GM15510 (cell line): ENCODE data around the gene RABGEF1.

Experiments used
- POLR2A ChIP-seq: IDR thresholded peaks from 3 replicates; pipeline ENCODE4 v1.6.1; 2011; ENCODE audit warnings: borderline replicate concordance; ENCODE audit not compliant: insufficient read length; ENCODE audit errors: extremely low read depth

Gene RABGEF1

GRCh38 chr7:66757939-66758338 is 17.4 kb downstream of the RABGEF1 start:
- TF ChIP-seq POLR2A = no peak

DNA sequence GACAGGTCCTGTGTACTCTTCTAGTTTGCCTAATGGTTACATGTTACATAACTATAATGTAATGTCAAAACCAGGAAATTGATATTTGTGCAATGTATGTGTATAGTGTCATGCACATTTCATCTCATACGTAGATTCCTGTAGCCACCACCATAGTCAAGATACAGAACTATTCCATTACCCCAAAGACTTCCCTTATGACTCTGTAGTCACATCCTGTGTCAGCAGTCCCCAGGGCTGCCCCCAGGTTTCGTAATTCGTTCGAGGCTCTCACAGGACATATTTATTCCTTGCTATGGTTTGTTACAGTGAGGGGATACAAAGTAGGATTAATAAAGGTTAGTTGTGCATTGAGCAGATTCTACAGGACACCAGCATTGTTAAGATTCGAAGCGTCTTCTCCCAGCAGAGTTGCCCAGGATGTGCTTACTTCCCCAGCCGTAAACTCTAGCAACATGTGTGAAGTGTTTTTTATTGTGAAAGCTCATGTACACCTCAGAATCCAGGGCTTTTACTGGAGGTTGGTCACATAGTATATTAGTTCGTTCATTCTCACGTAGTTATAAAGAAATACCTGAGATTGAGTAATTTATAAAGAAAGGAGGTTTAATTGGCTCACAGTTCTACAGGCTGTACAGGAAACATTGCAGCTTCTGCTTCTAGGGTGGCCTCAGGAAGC is 18.6 kb downstream of the RABGEF1 start:
- no peak for TF ChIP-seq POLR2A

DNA sequence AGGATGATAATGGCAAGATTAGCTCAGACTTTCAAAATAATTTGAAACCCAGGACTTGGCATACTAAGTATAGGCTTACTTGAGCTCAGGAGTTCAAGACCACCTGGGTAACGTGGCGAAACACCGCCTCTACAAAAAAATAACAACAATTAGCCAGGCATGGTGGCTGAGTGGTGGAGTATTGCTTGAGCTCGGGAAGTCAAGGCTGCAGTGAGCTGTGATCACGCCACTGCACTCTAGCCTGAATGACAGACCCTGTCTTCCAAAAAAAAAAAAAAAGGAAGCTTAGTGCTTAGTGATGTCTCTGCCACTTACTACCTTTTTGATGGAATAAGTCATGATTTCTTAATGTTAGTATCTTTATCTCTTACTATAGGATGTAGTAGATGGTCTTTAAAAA is 25.5 kb downstream of the RABGEF1 start:
- TF ChIP-seq POLR2A = no peak

- TF ChIP-seq POLR2A = no peak
These were observed 28.6 kb downstream of the RABGEF1 start for GRCh38 chr7:66768865-66769832.

- TF ChIP-seq POLR2A = no peak
These were observed 29.4 kb downstream of the RABGEF1 start for GRCh38 chr7:66769833-66770512.

- TF ChIP-seq POLR2A = no peak
These were observed 31.3 kb downstream of the RABGEF1 start for GRCh38 chr7:66771795-66772194.

GRCh38 chr7:66776800-66777442 is 36.4 kb downstream of the RABGEF1 start:
- TF ChIP-seq POLR2A = no peak

GRCh38 chr7:66778201-66778600 is 37.7 kb downstream of the RABGEF1 start:
- no peak for TF ChIP-seq POLR2A

DNA sequence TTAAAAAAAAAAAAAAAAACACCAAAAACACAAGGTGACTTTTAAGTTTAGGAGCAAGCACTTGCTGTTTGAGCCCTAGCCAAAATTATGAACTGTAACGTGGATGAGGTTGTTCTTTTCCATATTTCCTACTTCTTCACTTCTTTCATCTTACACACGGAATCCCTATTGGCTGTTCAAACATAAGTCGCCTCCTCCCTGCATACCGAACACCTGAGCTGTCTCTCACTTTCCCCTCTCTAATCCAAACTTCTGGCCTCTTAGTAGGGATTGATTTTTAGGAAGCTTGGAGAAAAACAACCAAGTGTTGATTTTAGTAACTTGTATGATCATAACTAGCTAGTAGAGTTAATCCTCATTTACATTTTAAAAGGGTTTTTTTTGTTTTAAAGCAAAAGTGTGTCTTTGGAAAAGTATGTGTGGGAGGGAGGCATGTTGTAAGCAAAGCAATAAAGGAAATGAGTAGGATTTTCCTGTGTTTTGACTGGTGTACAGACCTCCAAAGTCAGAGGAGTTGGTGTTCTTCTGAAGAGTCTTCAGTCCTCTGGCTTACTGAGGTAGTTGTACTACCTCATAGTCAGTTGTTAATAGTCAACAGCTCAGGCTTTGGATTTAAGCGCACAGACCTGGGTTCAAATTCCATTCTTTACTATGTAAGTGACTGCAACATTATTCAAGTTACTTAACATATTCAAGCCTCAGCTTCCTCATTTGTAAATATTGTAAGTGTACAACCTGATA is 39.3 kb downstream of the RABGEF1 start:
- TF ChIP-seq POLR2A = no peak

- TF ChIP-seq POLR2A = no peak
These were observed 41.0 kb downstream of the RABGEF1 start for GRCh38 chr7:66781408-66782090.

GRCh38 chr7:66790196-66790595 is 49.7 kb downstream of the RABGEF1 start:
- TF ChIP-seq POLR2A = no peak

- TF ChIP-seq POLR2A = no peak
These were observed 50.2 kb downstream of the RABGEF1 start for GRCh38 chr7:66790725-66791124.

DNA sequence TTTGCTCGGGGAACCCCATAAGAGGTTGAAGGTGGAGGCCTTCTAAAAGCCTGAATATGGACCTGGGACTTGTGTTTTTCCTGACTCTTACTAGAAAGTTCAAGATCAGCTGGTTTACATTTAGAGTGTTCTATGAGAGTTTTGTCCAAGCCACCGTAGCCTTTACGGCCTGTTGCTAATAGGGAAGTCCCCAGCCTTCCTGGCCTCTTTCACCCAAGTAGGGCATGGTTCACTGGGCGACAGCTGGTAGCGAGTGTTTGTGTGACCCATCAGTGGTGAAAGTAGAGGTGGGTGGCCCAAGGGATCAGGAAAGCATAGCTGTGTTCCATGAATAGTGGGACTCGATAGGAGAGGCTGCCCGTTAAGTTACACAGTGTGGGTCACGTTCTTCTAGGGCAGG is 60.1 kb downstream of the RABGEF1 start:
- no peak for TF ChIP-seq POLR2A

DNA sequence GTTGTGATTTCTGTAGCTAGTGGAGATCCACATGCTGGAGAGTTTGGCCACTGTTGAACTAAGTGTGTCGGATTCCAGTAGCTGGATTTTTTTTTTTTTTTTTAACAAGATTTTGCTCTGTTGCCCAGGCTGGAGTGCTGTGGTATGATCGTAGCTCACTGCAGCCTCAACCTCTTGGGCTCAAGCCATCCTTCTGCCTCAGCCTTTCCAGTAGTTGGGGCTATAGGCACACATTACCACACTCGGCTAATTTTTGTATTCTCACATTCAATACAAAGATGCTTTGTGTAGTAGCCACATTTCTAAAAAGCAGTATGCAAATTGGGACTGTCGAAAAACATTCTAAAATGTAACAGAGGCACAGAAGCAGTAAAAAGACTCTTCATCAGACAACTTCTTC is 63.5 kb downstream of the RABGEF1 start:
- TF ChIP-seq POLR2A = no peak

GRCh38 chr7:66807736-66808135 is 67.2 kb downstream of the RABGEF1 start:
- TF ChIP-seq POLR2A = no peak
